GM20000 (cell line): ENCODE results near the gene ZFAND6.
A peak's percentile ranks its signal among the peaks of the same experiment; 100 is the strongest.

ENCODE experiments used
- DNase-seq: peaks from one replicate; pipeline ENCODE4 v3.0.0; 2012; ENCODE audit warnings: low spot score
- CTCF ChIP-seq: IDR thresholded peaks from 2 replicates; pipeline ENCODE4 v1.5.1; 2012; ENCODE audit warnings: mild to moderate bottlenecking, control low read depth; ENCODE audit errors: extremely low read depth, missing control alignments

The ZFAND6 gene

GRCh38 chr15:80173022-80173759 is 113.7 kb downstream of the ZFAND6 start:
- DNase-seq: peak; percentile 75

GRCh38 chr15:80174017-80174746 is 114.7 kb downstream of the ZFAND6 start:
- no peak for DNase-seq

More at GRCh38 chr15:80173022-80173759, 113.7 kb downstream of the ZFAND6 start:
- TF ChIP-seq CTCF: peak; percentile 78

GRCh38 chr15:80175436-80175835 is 116.0 kb downstream of the ZFAND6 start:
- DNase-seq: no peak

More at GRCh38 chr15:80174017-80174746, 114.7 kb downstream of the ZFAND6 start:
- no peak for TF ChIP-seq CTCF

GRCh38 chr15:80176443-80176842 is 117.0 kb downstream of the ZFAND6 start:
- DNase-seq: no peak
- no peak for TF ChIP-seq CTCF

More at GRCh38 chr15:80175436-80175835, 116.0 kb downstream of the ZFAND6 start:
- no peak for TF ChIP-seq CTCF

- TF ChIP-seq CTCF: no peak
- no peak for DNase-seq
These were observed 117.7 kb downstream of the ZFAND6 start for GRCh38 chr15:80177156-80177555.

GRCh38 chr15:80179025-80179759 is 119.7 kb downstream of the ZFAND6 start:
- DNase-seq: no peak
- TF ChIP-seq CTCF: no peak
